ENCODE results near the gene TMEM178B.
"Not testable (repeated sequence)": the region's sequence is repeated elsewhere in the genome, so short reads cannot be mapped to it uniquely, and the experiment has no call there.

Gene TMEM178B

DNA sequence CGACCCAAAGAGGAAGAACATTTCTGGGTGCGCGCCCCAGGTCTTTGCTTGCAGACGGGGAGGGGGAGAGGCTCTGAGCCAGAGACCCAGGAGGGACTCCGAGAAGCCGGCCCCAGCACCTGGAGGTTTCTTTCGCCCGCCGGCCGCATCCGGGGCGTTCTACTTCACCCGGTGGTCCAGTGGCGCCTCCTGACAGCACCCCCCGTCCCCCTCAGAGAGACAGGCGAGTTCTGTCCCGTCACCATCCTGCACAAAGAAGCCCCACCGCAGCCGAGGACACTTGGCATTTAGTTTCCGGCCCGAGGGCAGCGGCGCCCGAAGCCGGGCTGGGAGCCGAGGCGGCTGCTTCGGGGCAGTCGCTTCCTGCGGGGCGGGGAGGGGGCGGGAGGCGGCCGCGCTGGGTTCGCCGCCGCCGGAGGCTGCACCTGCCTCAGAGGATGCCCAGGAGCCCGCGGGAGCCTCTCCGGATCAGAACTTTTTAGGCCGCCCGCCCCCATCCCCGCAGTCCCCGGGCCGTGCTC is at the start of gene TMEM178B:
TSS of gene TMEM178B (plus strand) at position 424 of the 521 bp plus-strand sequence.
- DNase-seq (ENCODE audit: low read depth in 3 of 3): peak in 1 of 3 donors; percentile 5

- no peak for DNase-seq (ENCODE audit: low read depth in 3 of 3)
Measured at GRCh38 chr7:141024668-141025067, 49.2 kb upstream of the TMEM178B start.

DNA sequence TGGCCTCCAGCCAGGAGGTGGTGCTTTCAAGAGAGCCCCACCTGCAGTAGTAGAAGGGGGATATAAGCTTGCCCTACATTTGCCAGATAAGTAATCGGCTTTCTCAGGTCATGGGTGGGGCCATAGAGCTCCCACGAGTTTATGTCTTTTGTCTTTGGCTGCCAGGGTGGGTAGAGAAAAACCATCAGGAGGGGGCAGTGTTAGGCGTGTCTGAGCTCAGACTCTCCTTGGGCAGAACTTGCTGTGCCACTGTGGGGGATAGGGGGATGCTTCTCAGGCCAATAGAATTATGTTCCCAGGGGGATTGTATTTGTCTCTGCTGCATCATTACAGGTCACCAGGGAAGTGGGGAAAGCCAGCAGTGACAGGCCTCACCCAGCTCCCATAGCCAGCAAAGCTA is 46.8 kb upstream of the TMEM178B start:
- DNase-seq (ENCODE audit: low read depth in 3 of 3): no peak

DNA sequence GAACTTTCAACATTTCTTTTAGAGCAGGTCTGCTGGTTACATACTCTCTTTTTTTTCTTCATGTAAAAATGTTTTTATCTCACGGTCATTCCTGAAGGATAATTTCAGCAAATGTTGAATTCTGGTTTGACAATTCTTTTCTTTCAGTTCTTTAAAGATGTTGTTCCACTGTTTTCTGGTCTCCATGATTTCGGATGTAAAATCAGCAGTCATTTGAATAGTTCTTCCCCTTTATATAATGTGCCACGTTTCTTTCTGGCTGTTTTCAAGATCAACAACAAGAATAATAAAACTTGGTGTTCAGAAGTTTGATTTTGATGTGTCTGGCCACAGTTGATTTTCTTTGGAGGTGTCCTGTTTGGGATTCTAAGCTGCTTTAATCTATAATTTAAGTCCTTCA is 45.1 kb upstream of the TMEM178B start:
- no peak for DNase-seq (ENCODE audit: low read depth in 3 of 3)

GRCh38 chr7:141032539-141033323 is 41.1 kb upstream of the TMEM178B start:
- not testable (repeated sequence) for DNase-seq (ENCODE audit: low read depth in 3 of 3)

DNA sequence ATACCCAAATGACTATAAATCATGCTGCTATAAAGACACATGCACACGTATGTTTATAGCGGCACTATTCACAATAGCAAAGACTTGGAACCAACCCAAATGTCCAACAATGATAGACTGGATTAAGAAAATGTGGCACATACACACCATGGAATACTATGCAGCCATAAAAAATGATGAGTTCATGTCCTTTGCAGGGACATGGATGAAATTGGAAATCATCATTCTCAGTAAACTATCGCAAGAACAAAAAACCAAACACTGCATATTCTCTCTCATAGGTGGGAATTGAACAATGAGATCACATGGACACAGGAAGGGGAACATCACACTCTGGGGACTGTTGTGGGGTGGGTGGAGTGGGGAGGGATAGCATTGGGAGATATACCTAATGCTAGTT is 35.8 kb upstream of the TMEM178B start:
- not testable (repeated sequence) for DNase-seq (ENCODE audit: low read depth in 3 of 3)

- DNase-seq (ENCODE audit: low read depth in 3 of 3): no peak
Measured at GRCh38 chr7:141039376-141039775, 34.5 kb upstream of the TMEM178B start.

DNA sequence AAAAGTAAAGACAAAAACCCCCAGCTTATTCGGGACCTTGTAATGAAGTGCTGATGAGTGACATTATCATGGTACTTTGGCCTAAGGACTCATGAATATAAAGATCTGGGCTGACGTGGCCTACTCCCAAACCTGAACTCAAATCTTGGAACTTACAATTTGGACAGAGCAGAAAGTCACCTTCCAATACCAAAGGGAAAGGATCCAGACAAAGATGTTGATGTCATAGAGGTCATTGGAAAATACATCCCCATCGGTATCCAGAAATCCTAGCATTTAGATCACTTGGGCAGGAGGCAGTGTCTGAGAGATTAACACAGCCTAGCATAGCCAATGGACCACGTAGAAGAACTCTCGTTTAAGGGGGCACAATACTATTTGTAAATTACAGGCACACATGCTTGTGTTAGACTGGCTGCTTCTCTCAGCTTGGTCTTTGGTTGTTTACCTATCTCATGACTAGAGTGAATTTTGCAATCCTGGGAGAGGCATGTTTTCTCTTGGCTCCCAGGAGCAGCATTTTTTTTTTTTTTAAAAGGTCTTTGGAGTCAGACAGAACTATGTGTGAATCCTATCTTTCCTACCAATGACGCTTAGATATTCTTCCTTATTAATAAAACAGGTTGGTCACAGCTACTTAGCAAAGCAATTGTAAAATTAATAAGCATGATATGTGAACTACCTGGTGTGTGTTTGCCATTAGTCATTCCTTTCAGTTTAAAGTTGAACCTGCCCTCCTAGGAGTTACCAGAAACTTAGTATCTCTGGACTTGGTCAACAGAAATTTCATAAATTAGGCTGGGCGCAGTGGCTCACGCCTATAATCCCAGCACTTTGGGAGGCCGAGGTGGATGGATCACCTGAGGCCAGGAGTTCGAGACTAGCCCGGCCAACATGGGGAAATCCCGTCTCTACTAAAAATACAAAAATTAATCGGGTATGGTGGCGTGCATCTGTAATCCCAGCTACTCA is 31.4 kb upstream of the TMEM178B start:
- DNase-seq (ENCODE audit: low read depth in 3 of 3): no peak

DNA sequence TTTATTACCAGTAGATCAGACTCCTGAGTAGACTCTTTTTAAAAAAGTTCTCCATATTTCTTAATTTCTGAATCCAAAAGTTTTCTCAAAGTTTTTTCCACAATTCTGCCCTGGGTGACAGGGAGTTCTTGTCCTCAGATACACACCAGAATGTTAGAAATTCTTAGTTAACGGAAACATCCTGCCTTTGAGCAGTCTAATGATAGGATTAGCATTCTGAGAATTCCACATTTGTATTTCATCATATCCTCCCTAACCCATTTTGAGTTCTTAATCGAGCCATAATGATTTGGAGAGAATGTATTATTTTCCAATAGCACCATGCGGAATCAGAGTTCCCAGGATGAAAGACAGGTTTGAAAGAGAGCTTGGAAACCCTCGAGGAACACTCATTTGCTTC is 30.2 kb upstream of the TMEM178B start:
- DNase-seq (ENCODE audit: low read depth in 3 of 3): no peak

DNA sequence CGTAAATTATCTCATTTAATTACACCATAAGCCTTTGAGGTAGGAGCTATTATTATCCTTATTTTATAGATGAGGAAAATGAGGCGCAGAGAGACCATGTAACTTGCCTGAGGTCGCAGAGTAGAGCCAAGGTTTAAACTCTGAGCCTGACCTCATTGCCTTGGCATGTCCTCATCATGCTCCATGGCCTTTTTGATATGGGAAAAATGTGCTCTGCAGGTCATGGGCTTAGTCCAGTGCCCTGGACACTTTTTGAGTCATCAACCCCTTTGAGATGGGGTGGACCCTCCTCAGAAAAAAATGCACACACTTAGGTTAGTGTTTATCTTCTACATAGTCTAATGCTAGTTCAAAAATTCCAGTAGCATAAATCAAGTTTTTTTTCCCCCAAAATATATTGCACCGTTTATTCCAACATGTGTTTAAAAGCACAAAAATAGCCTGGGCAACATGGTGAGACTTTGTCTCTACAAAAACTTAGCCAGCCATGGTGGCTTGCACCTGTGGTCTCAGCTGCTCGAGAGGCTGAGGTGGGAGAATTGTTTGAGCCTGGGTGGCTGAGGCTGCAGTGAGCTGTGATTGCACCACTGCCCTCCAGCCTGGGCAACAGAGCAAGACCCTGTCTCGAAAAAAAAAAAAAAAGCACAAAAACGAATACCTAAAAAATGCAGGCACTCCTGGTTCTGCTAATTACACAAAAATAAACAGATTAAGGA is 28.6 kb upstream of the TMEM178B start:
- no peak for DNase-seq (ENCODE audit: low read depth in 3 of 3)

DNA sequence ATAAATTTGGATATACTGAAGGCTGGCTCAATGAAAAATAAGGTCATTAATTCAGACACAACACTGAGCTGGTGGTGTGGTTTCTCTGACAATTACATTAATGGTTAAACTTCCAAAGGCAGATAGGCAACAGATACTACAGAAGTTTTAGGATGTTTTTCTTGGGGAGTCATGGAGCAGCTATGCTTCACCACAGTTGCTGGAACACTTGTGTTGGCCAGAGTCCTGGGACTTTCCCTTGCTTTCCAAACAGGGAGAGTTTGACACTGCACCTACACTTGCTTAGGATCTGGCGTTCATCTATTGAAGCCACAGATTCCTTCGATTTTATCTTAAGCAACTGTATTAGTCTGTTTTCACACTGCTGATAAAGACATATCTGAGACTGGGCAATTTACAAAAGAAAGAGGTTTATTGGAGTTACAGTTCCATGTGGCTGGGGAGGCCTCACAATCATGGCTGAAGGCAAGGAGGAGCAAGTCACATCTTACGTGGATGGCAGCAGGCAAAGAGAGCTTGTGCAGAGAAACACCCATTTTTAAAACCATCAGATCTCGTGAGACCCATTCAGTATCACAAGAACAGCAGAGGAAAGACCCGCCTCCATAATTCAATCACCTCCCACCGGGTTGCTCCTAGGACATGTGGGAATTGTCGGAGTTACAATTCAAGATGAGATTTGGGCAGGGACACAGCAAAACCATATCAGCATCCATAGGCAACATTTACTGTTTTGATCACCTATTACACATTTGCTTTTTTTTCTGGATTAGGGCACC is 27.8 kb upstream of the TMEM178B start:
- DNase-seq (ENCODE audit: low read depth in 3 of 3): no peak

DNA sequence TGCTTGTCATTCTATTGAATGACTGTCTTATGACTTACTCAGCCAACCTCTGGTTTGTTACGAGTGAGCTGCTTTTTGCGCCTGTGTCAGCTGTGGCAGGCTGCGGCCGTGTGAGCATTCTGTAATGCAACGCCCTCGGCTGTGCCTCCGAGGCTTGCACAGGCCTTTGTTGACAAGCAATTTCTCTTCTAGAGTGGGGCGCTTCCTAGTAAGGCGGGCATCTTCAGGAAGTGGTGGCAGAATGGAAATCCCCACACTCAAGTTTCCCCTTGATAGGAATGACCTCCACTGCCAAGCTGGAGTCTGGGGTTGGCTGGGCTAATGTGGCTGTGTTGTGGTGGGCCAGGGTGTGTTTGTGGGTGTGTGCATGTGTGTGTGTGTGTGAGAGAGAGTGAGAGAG is 20.2 kb upstream of the TMEM178B start:
- DNase-seq (ENCODE audit: low read depth in 3 of 3): peak in 2 of 3 donors; percentile 21 to 40

DNA sequence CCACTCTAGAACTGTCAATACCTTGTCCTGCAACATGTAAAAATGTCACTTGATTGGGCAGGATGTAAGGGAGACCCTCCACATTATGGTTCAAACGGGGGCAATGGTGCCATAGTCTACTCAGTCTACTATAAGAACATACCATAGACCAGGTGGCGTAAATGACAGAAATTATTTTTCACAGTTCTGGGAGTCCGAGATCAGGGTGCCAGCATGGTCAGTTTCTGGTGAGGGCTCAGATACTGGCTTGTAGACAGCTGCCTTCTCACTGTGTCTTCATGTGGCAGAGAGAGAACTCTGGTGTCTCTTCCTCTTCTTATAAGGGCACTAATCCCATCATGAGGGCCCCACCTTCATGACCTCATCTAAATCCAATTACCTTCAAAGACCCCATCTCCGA is 18.7 kb upstream of the TMEM178B start:
- DNase-seq (ENCODE audit: low read depth in 3 of 3): no peak

DNA sequence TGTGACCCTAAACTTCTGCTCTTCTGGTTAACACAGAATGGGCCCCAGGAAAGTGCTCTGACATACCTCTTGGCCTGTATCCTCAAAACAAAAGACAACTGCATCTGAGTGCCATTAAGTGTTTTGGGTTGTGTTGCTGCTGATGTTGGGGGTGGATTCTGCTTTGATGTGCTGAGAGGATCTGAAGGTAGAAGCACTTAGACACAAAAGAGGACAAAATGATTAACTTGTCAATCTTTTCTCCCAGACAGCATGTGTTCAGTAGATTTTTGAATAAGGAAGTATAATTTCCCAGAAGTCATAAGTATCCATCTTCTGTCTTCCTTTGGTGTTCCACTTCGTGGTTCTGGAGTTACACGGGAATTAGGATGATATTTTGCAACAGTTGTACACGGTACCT is 16.1 kb upstream of the TMEM178B start:
- DNase-seq (ENCODE audit: low read depth in 3 of 3): no peak

DNA sequence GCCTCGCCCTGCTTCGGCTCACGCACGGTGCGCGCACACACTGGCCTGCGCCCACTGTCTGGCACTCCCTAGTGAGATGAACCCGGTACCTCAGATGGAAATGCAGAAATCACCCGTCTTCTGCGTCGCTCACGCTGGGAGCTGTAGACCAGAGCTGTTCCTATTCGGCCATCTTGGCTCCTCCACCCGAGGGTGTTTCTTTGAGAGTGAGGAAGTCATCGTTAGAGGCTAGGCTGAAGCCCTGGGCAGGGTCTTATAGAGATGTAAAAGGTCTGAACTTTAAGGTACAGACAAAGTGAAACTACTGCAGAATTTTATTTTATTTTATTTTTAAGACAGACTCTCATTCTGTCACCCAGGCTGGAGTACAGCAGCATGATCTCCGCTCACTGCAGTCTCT is 6.0 kb upstream of the TMEM178B start:
- DNase-seq (ENCODE audit: low read depth in 3 of 3): not testable (repeated sequence)

DNA sequence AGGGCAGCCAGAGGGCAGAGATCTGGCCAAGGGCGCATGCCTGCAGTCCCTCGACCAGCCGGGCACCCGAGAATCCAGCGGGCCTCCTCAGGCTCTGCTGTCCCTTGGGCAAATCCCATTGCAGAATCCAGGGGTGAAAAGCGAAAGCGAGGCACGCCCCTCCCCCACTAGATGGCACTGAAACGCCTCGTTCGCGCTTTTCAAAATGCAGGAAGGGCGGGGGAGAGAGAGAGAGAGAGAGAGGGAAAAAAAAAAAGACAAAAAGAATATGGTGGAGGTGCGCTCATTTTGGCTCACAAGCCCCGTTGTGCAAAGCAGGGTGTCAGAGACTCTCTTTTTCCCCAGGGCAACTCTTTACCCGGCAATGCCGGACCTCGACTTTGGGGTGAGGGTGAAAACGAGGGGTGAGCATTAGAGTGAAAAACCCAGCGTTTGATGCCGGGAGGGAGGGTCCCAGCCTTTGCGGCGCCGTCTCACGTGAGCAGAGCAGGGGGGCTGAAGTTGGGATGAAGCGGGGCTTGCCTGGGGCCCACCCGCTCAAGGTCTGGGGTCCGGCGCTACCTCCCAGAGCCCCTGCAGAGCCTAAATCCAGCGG is 2.5 kb upstream of the TMEM178B start:
- peak in 1 of 3 donors; percentile 35 for DNase-seq (ENCODE audit: low read depth in 3 of 3)

DNA sequence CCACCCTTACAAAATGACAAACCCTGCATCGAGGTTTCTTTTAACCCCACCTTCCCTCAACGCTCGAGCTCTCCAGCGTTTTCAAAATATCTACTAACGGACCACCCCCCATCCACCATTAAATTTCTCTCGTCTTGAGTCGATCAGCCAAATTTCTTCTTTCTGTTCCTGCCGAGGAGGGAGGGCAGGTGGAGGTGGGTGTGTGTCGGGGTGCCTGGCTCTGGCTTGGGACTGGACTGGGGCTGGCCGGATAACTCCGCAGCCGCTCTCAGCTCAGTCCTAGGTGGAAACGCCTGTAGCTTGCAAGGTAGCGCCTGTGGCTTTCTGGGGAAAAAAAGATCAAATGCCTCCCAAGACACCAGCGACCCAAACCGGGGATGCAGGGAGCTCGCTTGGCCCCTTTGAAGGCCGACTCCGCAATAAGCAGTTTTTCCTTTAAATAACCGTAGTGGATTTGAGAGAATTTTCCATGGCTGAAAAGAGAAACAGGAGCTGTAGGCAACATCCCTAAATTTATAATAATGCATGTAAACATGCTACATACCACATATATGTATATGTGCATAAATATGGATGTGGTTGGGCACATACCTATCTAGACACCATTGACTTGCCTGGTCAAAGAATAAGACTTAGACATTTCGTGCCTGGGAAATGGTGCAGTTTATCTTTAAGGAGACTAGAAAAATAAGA is 1.9 kb upstream of the TMEM178B start:
- no peak for DNase-seq (ENCODE audit: low read depth in 3 of 3)

- DNase-seq (ENCODE audit: low read depth in 3 of 3): peak in 1 of 3 donors; percentile 15
Measured at GRCh38 chr7:141072548-141073172, 1.2 kb upstream of the TMEM178B start.

GRCh38 chr7:141073173-141073640 is 657 bp upstream of the TMEM178B start:
- peak in 1 of 3 donors; percentile 8 for DNase-seq (ENCODE audit: low read depth in 3 of 3)

Measured in stimulated activated CD4-positive, alpha-beta T cell treated with anti-CD3 and anti-CD28 coated beads, TNF-alpha, amount 100 ng/mL, for 48 hours (primary cell).